B cell (primary cell): ENCODE results near the gene ROR2. TPM values are rescaled to one million over a fixed set of nuclear protein-coding genes. Genes with fewer than 3 reads are reported as not detected.

Experiments used
- ATAC-seq: fragments of 200-7000 bp; cut with Tn5 transposase; one replicate; pipeline ENCODE4 v1.10.0; 2021; ENCODE audit warnings: low read depth, mild to moderate bottlenecking, moderate number of reproducible peaks, moderate library complexity
- CTCF ChIA-PET: fragments of 350-600 bp; sonication (Branson Sonifier 250); formaldehyde crosslinking; loops from one replicate; lab custom pipeline; 2021; ENCODE audit warnings: antibody characterized with exemption, inconsistent platforms; lab: Charles Lee
- POLR2A ChIA-PET: fragments of 350-600 bp; sonication (Branson Sonifier 250); formaldehyde crosslinking; loops from one replicate; lab custom pipeline; 2021; ENCODE audit warnings: antibody characterized with exemption; lab: Charles Lee
- DNase-seq: peaks from one replicate; pipeline ENCODE4 v3.0.0; 2013
- H2AFZ ChIP-seq: 2 replicates; pipeline ENCODE4 v1.6.1; 2012; ENCODE audit warnings: mild to moderate bottlenecking, low read depth, low read length; ENCODE audit not compliant: insufficient read depth, poor library complexity, severe bottlenecking
- H3K27ac ChIP-seq, 2 donors: 1 replicate in 1 of 2; 2 replicates in 1 of 2; pipeline ENCODE4 v1.5.1; 2012 to 2013; ENCODE audit warnings: low read length in 2 of 2, mild to moderate bottlenecking in 2 of 2, moderate library complexity in 1 of 2
- H3K27me3 ChIP-seq, 4 experiments: fragments of 200-600 bp in 1 of 4; sonication (generic) in 1 of 4; replicated peaks in 1 of 4; 1 replicate in 2 of 4; 2 replicates in 2 of 4; pipeline versions ENCODE4 v1.6.1 to v1.7.0; 2013 to 2016; ENCODE audit warnings: low read length in 3 of 4, mild to moderate bottlenecking in 2 of 4, mixed read lengths in 1 of 4, moderate library complexity in 1 of 4; ENCODE audit not compliant: insufficient read depth in 4 of 4, control insufficient read depth in 3 of 4; ENCODE audit errors: control extremely low read depth in 1 of 4
- H3K36me3 ChIP-seq, 2 experiments: replicated peaks in 1 of 2; 1 replicate in 1 of 2; 2 replicates in 1 of 2; pipeline versions ENCODE4 v1.6.1 to v1.7.1; 2013; ENCODE audit warnings: low read length in 1 of 2; ENCODE audit not compliant: insufficient read depth in 2 of 2, control insufficient read depth in 1 of 2; ENCODE audit errors: control extremely low read depth in 1 of 2, extremely low read depth in 1 of 2
- H3K4me1 ChIP-seq, 2 donors: fragments of 200-600 bp in 1 of 2; sonication (generic) in 1 of 2; 1 replicate in 1 of 2; 2 replicates in 1 of 2; pipeline versions ENCODE4 v1.5.1 to v1.6.1; 2013 to 2017; ENCODE audit warnings: low read length in 2 of 2; ENCODE audit not compliant: control insufficient read depth in 2 of 2, insufficient read depth in 2 of 2
- H3K4me2 ChIP-seq: replicated peaks from 2 replicates; pipeline ENCODE3; 2012; ENCODE audit warnings: mild to moderate bottlenecking, low read depth, low read length; ENCODE audit not compliant: poor library complexity, severe bottlenecking
- H3K4me3 ChIP-seq, 5 experiments: fragments of 200-600 bp in 1 of 5; sonication (generic) in 1 of 5; 1 replicate in 3 of 5; 2 replicates in 2 of 5; pipeline versions ENCODE4 v1.5.1 to v1.7.0; 2011 to 2016; ENCODE audit warnings: low read length in 4 of 5, mild to moderate bottlenecking in 4 of 5, low read depth in 2 of 5, control low read depth in 1 of 5, moderate library complexity in 1 of 5; ENCODE audit not compliant: insufficient read depth in 1 of 5; ENCODE audit errors: control extremely low read depth in 1 of 5, extremely low read depth in 1 of 5
- H3K79me2 ChIP-seq: fragments of 200-600 bp; sonication (generic); one replicate; pipeline ENCODE4 v1.6.0; 2016; ENCODE audit warnings: low read length; ENCODE audit not compliant: control insufficient read depth, insufficient read depth
- H3K9ac ChIP-seq: fragments of 200-600 bp; sonication (generic); 2 replicates; pipeline ENCODE4 v1.6.1; 2017; ENCODE audit warnings: mild to moderate bottlenecking, low read length, moderate library complexity
- H3K9me3 ChIP-seq, 3 donors: one replicate each; pipeline versions ENCODE4 v1.6.1 to v1.7.1; 2013; ENCODE audit warnings: low read length in 2 of 3; ENCODE audit not compliant: control insufficient read depth in 2 of 3, insufficient read depth in 1 of 3; ENCODE audit errors: control extremely low read depth in 1 of 3
- H4K20me1 ChIP-seq: 2 replicates; pipeline ENCODE4 v1.6.0; 2012; ENCODE audit warnings: mild to moderate bottlenecking, low read length; ENCODE audit not compliant: insufficient read depth, control insufficient read depth, poor library complexity, severe bottlenecking
- H3K27ac Mint-ChIP-seq: one replicate; pipeline ENCODE4 v1.8.0; 2021; ENCODE audit warnings: mixed read lengths
- H3K27me3 Mint-ChIP-seq: one replicate; pipeline ENCODE4 v1.8.0; 2021; ENCODE audit warnings: mixed read lengths
- H3K4me1 Mint-ChIP-seq: one replicate; pipeline ENCODE4 v1.8.0; 2021; ENCODE audit warnings: mixed read lengths
- H3K4me3 Mint-ChIP-seq: one replicate; pipeline ENCODE4 v1.8.0; 2021; ENCODE audit warnings: mixed read lengths
- H3K9me3 Mint-ChIP-seq: one replicate; pipeline ENCODE4 v1.8.0; 2022; ENCODE audit warnings: mixed read lengths; ENCODE audit not compliant: insufficient read depth
- EZH2 ChIP-seq: IDR thresholded peaks from 2 replicates; pipeline ENCODE4 v1.6.1; 2012; ENCODE audit warnings: borderline replicate concordance, low read depth, mild to moderate bottlenecking, moderate library complexity, low read length; ENCODE audit not compliant: insufficient read depth, poor library complexity, severe bottlenecking
- WGBS: methylation state at CpG from one replicate; pipeline ENCODE4 v1.1.5; 2013; ENCODE audit warnings: missing lambda C conversion rate; ENCODE audit not compliant: insufficient coverage; 5-methylcytosine and 5-hydroxymethylcytosine counted together
- intact Hi-C: fragments of 100-400 bp; cut with micrococcal nuclease; formaldehyde crosslinking; loops from one replicate; pipeline ENCODE4 v1.10.0; 2022
- polyA plus RNA-seq: library from polyadenylated mRNA; depleted of rRNA; stranded (reverse); fragments of >200 nt; gene quantifications from 2 replicates; pipeline ENCODE4 v1.2.3, GENCODE V29; 2012
- total RNA-seq, 2 donors: library from RNA; stranded (reverse); fragments of 120-200 nt in 1 of 2; gene quantifications; 1 replicate in 1 of 2; 2 replicates in 1 of 2; pipeline versions ENCODE4 v1.2.3 to v1.2.4, GENCODE V29; 2013 to 2022
- TF ChIP-seq, protein P1 (sequence below): fragments of 200-600 bp; IDR thresholded peaks from one replicate; pipeline ENCODE4 v1.8.0; 2022; ENCODE audit warnings: antibody characterized with exemption, mild to moderate bottlenecking

Gene ROR2
- total and polyA plus RNA-seq, 2 donors (not counting 1 experiment from before 2014, with no cell fraction given) = 0.21 to 0.49 TPM

DNA sequence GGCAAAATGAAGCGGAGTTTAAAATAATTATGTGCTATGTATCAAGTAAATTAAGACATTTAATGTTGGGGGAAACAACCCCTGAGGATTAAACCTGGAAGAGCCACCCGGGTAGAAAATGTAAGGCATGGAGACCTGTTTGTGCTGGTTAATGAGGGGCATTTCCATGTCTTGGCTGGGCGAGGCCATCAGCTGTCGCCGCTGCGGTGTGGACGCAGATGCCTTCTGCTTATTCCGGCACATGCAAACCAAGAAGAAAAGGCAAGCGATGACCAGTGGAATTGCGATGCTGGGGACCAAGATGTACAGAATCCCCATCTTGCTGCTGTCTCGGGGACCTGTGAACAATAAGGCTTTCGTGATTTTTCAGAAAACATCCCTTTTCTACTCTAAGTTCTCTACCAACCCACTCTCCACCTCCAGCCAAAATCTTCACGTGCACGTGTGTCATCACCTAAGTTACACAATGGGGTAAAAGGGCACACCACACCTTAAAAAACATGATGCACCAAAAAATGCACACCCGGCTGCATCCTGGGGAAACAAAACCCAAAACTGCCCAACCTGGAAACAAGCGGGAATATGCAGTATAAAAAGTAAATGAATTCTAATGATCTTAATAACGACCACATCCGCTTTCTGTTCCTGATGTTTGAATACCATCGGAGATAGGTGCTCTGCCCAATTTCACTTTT, 223.5 kb downstream of the ROR2 start:
- H3K9me3 ChIP-seq = no peaks in the 10 kb centered on the region
- DNase-seq (no peak), ATAC-seq (no peak)
- ChIA-PET CTCF (interaction anchor here (0.6 to 12.6 kb wide), 14 partner anchors 8 to 817 kb away, joined by 3 to 129 read pairs (median 4); no protein-coding TSS in a partner anchor), POLR2A (no interaction called here)
- no peak overlapping the region for H3K9ac ChIP-seq
- H3K4me1 ChIP-seq = no peaks in the 10 kb centered on the region
- WGBS = 96% methylated on average over 13 of the region's 19 CpGs
- no peak overlapping the region for H3K27ac Mint-ChIP-seq
- H3K27me3 ChIP-seq = no peaks in the 10 kb centered on the region
- no peaks in the 10 kb centered on the region for H3K9me3 Mint-ChIP-seq
- H2AFZ ChIP-seq = no peak overlapping the region
- H3K27me3 Mint-ChIP-seq = no peaks in the 10 kb centered on the region
- H3K4me1 Mint-ChIP-seq = peaks cover 2% of the 10 kb centered on the region
- no peaks in the 10 kb centered on the region for H3K36me3 ChIP-seq
- H3K27ac ChIP-seq = no peak overlapping the region
- H3K4me3 ChIP-seq = no peak overlapping the region
- H3K79me2 ChIP-seq = no peaks in the 10 kb centered on the region
- intact Hi-C loops = loop anchor here (1.0 to 2.0 kb wide), 3 partner anchors 66 to 811 kb away; no protein-coding TSS in a partner anchor
- H3K4me3 Mint-ChIP-seq = no peak overlapping the region
- H3K4me2 ChIP-seq = no peak overlapping the region
- TF ChIP-seq EZH2 = no peak
- TF ChIP-seq, protein P1, sequence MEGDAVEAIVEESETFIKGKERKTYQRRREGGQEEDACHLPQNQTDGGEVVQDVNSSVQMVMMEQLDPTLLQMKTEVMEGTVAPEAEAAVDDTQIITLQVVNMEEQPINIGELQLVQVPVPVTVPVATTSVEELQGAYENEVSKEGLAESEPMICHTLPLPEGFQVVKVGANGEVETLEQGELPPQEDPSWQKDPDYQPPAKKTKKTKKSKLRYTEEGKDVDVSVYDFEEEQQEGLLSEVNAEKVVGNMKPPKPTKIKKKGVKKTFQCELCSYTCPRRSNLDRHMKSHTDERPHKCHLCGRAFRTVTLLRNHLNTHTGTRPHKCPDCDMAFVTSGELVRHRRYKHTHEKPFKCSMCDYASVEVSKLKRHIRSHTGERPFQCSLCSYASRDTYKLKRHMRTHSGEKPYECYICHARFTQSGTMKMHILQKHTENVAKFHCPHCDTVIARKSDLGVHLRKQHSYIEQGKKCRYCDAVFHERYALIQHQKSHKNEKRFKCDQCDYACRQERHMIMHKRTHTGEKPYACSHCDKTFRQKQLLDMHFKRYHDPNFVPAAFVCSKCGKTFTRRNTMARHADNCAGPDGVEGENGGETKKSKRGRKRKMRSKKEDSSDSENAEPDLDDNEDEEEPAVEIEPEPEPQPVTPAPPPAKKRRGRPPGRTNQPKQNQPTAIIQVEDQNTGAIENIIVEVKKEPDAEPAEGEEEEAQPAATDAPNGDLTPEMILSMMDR = no peak
- H4K20me1 ChIP-seq = no peaks in the 10 kb centered on the region

DNA sequence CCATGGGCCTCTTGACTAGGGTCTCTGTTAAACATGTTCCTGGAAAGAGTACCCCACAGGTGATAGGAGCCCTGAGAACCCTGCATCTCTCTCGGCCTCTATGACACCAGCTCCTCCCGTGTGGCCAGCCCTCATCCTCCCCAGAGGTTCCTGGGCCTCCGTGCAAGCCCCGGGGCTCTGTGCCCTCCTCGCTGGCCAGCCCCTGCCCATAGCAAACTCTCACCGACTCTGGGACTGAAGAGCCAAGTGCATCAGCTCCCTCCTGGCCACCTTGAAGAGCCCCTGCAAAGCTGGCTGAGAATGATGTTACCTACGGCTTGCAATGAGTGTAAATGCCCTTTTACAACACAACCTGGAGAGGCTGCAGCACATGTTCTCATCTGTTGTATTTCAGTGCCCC, 224.4 kb downstream of the ROR2 start:
- Histone ChIP-seq H3K4me3 (no peak overlapping the region), H3K9ac (no peak overlapping the region), H3K4me1 (peaks cover 7 to 8% of the 10 kb centered on the region in 2 donors), H3K79me2 (no peaks in the 10 kb centered on the region), H4K20me1 (no peaks in the 10 kb centered on the region), H2AFZ (no peak overlapping the region), H3K27me3 (peaks cover 0 to 4% (median 0%) of the 10 kb centered on the region in 4 experiments), H3K36me3 (no peaks in the 10 kb centered on the region), H3K27ac (no peak overlapping the region), H3K9me3 (no peaks in the 10 kb centered on the region), H3K4me2 (no peak overlapping the region)
- Mint-ChIP-seq H3K4me1 (peaks cover 10% of the 10 kb centered on the region), H3K27me3 (no peaks in the 10 kb centered on the region), H3K27ac (no peak overlapping the region), H3K9me3 (no peaks in the 10 kb centered on the region), H3K4me3 (no peak overlapping the region)
- ChIA-PET CTCF (interaction anchor here (0.6 to 12.6 kb wide), 4 partner anchors 9 to 811 kb away, joined by 3 to 129 read pairs (median 7); no protein-coding TSS in a partner anchor), POLR2A (no interaction called here)
- TF ChIP-seq, protein P1 = no peak
- TF ChIP-seq EZH2 = no peak
- intact Hi-C loops = loop anchor here (2.0 kb wide), 2 partner anchors 65 to 305 kb away; no protein-coding TSS in a partner anchor
- DNase-seq (no peak), ATAC-seq (no peak)
- 94% methylated on average over 6 of the region's 7 CpGs for whole genome bisulfite sequencing
